NCI-H345 treated with DMSO at 0.1 percent for 48 hours (cell line): ENCODE data around the gene TMCO1.
"Not testable (repeated sequence)": the region's sequence is repeated elsewhere in the genome, so short reads cannot be mapped to it uniquely, and the experiment has no call there.

Experiments used
- DNase-seq: peaks from one replicate; lab custom pipeline; 2025; ENCODE audit not compliant: unreplicated experiment; lab: John Stamatoyannopoulos, UW

The TMCO1 gene

DNA sequence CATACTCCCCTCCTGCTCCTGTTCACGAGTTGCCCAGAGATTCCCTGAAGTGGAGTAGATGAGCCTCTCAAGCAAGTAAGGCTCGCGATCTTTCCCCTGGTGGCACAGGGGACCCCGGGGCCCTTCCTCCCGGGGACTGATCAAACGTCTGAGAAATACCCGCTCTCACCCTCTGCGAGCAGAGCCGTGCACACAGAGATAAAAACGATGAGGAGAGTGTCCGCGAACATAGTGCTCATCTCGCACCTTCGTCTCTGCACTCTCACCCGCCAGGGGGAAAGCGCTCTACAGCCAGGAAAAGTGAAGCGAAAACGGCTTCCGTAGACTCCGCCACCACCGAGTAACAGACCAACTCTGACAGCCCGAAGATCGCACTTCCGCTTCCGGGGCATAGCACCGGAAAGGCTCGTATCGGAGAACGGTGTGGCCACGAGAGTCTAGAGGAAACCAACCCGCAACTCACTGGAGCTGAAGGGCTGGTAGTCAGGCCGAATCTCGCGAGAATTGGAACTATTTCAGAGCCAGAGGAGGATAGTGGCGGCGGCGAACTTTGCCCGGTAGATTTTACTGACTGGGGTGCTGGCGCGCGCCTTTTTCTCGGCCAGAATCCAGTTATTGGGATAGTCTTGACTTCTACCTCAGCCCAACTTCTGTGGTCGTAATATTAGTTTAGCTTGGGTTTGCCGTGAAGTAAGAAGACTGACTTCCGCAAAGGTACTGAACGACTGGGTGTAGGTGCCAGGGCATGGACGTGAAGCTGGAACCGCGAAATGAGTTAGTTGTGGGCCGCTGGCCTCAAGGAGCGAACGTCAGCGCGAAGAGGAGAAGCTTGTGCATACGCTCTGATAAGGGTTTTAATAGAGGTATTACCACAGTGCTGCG, at the start of gene TMCO1:
Gene TMCO1 (minus strand): TSS at position 356 of the 882 bp plus-strand sequence. CDS start 117 bp downstream, at position 239.
- peak; percentile 95 for DNase-seq

GRCh38 chr1:165816826-165817497, 48.3 kb upstream of the TMCO1 start:
- DNase-seq, result no peak

DNA sequence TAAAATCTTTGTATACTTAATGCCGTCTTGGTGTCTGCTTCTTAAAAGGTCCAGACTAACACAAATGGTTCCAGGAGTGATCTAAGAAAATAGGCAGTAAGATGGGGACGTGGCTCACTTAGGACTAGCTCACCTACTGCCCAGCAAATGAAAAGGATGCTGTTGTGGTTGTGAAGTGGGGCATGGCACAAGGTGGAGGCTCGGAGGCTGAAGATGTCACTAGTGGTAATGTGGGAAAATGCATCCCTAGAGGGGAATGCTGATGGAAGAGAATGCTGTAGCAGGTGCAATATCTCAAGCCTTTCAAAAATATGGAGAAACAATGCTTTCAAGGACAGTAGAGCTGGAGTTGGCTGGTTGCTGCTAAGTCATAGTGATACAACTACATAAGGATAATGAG, 47.5 kb upstream of the TMCO1 start:
- no peak for DNase-seq

DNA sequence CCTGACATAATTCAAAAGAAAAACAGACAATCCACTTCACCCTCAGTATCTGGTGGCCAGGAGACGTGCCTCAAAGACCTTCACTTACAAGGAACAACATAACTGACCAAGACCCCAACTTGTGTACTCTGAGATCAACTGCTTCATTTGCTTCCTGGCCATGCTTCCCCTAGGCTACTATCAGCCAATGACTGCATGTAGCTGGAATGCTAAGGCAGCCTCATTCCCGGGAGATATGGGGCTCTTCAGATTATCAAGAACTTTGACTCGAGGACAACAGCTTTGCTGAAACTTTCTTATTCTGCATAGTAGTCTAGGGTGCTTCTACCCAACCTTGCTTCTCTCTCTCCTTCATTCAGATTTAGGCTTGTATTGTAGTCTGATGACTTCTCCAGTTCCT, 47.1 kb upstream of the TMCO1 start:
- DNase-seq, result no peak

DNA sequence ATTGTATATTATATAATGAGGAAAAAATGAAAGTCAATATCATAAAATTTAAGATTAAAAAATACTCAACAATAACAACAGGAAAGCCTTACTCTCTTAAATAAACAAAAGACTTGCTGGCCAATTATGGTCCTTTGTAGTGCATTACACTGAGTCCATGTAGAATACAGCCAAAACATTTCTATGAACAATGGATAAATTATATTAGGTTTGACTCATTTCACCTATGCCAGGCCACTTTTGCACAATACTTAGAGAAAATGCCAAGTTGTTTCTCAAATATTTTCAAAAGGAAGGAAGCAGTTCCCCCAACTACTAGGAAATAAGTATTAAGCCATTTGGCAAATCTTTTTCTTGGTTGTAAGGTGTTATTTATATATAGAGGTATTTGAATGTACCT, 38.9 kb upstream of the TMCO1 start:
- no peak for DNase-seq

GRCh38 chr1:165804513-165804912, 35.8 kb upstream of the TMCO1 start:
- DNase-seq, result not testable (repeated sequence)

- DNase-seq, result no peak
These were observed 30.7 kb upstream of the TMCO1 start for GRCh38 chr1:165799387-165799786.

- DNase-seq, result no peak
These were observed 27.2 kb upstream of the TMCO1 start for GRCh38 chr1:165795894-165796293.

- DNase-seq, result no peak
These were observed 25.3 kb upstream of the TMCO1 start for GRCh38 chr1:165793951-165794350.

DNA sequence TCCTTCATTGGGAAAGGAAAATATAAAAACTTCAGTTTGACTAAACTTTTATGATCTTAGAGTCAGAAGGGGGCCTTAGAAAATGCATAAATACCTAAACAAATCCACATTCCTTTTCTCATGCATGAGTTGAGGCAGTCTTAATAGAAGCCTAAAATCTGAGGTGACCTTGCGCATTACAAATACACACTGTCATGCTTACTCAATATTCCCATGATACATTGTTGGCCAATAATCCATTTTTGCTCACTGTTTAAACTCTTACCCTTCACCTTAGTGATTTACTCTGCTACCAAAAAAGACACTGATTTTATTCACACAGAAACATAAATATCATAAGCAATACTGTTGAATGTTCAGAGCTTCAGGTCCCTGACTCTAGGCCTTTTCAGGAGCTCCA, 19.1 kb upstream of the TMCO1 start:
- no peak for DNase-seq

GRCh38 chr1:165783519-165783918, 14.9 kb upstream of the TMCO1 start:
- DNase-seq, result not testable (repeated sequence)

DNA sequence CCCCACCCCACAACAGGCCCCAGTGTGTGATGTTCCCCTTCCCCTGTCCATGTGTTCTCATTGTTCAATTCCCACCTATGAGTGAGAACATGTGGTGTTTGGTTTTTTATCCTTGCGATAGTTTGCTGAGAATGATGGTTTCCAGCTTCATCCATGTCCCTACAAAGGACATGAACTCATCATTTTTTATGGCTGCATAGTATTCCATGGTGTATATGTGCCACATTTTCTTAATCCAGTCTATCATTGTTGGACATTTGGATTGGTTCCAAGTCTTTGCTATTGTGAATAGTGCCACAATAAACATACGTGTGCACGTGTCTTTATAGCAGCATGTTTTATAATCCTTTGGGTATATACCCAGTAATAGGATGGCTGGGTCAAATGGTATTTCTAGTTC, 9.5 kb upstream of the TMCO1 start:
- not testable (repeated sequence) for DNase-seq

DNA sequence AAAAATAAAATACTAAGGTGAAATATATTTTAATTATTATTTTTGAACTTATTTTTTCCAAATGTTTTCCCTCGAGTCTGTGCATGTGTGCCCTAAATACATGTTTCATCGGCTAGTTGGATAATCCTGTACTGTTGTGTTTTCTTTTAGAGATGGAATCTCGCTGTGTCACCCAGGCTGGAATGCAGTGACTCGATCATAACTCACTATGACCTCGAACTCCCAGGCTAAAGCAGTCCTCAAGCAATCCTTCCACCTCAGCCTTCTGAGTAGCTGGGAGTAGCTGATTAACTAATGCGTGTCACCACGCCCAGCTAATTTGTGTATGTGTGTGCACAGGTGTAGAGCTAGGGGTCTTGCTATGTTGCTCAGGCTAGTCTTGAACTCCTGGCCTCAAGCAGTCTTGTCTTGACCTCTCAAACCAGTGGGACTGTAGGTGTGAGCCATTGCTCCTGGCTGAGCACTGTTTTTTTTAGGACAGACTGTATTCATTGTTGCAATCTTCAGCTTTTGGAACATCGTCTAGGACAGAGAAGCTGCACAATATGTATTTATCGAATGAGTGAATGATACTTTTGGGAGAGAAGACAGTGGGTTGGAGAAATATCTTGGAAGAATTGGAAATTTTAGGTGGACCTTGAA, 4.8 kb upstream of the TMCO1 start:
- DNase-seq, result no peak

- DNase-seq, result no peak
These were observed 4.1 kb upstream of the TMCO1 start for GRCh38 chr1:165772739-165773138.

GRCh38 chr1:165764277-165764676, 4.4 kb downstream of the TMCO1 start:
- DNase-seq, result no peak

DNA sequence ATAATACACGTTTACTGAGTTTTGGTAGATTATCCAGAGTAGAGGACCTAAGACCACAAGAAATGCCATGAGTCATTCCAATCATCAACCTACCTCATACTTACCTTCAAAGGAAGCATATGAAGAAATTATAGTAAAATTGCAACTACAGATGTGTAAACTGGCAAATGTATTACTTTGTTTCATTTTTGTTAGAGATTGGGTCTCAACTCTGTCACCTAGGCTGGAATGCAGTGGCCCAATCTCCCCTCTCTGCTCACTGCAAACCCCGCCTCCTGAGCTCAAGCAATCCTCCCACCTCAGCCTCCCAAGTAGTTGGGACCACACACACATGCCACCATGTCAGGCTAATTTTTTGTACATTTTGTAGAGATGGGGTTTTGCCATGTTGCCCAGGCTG, 5.2 kb downstream of the TMCO1 start:
- DNase-seq, result no peak

DNA sequence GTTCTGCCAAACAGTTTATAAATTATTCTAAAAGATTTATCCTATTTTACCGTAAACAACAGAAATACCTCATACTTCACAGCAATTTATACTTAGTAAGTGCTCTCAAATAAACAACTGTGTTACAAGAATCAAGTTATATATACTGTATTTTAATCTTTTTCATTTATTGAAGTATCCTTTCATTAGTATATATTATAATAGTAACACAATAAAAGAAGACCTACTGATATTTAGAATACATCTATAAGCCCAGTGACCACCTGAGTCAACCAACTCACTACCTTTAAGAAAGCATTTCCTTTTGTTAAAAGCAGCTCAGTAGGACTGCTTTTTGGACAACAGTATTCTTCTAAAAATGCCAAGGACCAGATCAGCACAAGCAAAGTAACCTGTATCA, 5.9 kb downstream of the TMCO1 start:
- no peak for DNase-seq

GRCh38 chr1:165759095-165759494, 9.6 kb downstream of the TMCO1 start:
- no peak for DNase-seq

GRCh38 chr1:165755393-165756010, 13.2 kb downstream of the TMCO1 start:
- DNase-seq, result no peak

DNA sequence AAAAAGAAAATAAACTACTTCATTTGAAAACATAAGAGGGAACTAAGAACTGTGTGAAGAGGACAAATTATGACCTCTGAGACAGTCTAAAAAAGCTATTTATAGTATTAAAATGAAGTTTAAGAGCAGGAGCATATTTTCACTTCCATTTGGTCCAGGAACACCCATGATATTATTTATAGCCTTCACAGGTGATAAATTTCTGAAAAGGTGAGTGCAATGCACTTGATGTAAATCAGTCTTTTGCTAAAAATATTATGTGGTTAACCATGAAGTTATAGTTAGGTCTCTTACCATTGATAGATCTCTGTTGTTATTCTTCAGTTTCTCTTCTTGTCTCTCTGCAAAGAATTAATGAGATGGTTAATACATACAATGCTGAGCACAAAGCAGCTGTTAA, 14.7 kb downstream of the TMCO1 start:
- DNase-seq, result no peak

- no peak for DNase-seq
These were observed 20.1 kb downstream of the TMCO1 start for GRCh38 chr1:165748550-165748949.
